GM12872 (cell line): ENCODE results near the gene FAM20A.

Experiments
- TF ChIP-seq, protein P1 (sequence below): IDR thresholded peaks from 3 replicates; pipeline ENCODE4 v1.5.1; 2011; ENCODE audit warnings: low read depth, mild to moderate bottlenecking, low read length, moderate library complexity; ENCODE audit not compliant: insufficient read depth

The FAM20A gene

DNA sequence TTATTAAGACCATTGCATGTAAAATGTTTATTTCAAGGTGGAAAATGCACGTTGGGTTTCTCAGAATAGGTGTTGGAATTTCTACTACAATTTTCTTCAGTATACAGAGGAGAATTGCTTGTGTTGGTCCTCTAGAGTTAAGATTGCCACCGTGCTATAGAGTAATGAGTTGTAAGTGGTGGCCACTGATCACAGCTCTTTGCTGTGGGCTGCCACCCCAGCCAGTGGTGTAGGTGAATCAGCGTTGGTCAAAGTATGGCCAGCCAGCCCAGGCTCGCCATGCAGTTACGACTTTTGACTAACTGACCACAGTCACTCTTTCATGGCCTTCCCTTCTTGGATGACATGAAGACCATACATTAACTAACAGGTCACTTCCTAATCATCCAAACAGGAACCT, 101.6 kb downstream of the FAM20A start:
- TF ChIP-seq, protein P1, sequence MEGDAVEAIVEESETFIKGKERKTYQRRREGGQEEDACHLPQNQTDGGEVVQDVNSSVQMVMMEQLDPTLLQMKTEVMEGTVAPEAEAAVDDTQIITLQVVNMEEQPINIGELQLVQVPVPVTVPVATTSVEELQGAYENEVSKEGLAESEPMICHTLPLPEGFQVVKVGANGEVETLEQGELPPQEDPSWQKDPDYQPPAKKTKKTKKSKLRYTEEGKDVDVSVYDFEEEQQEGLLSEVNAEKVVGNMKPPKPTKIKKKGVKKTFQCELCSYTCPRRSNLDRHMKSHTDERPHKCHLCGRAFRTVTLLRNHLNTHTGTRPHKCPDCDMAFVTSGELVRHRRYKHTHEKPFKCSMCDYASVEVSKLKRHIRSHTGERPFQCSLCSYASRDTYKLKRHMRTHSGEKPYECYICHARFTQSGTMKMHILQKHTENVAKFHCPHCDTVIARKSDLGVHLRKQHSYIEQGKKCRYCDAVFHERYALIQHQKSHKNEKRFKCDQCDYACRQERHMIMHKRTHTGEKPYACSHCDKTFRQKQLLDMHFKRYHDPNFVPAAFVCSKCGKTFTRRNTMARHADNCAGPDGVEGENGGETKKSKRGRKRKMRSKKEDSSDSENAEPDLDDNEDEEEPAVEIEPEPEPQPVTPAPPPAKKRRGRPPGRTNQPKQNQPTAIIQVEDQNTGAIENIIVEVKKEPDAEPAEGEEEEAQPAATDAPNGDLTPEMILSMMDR = no peak

DNA sequence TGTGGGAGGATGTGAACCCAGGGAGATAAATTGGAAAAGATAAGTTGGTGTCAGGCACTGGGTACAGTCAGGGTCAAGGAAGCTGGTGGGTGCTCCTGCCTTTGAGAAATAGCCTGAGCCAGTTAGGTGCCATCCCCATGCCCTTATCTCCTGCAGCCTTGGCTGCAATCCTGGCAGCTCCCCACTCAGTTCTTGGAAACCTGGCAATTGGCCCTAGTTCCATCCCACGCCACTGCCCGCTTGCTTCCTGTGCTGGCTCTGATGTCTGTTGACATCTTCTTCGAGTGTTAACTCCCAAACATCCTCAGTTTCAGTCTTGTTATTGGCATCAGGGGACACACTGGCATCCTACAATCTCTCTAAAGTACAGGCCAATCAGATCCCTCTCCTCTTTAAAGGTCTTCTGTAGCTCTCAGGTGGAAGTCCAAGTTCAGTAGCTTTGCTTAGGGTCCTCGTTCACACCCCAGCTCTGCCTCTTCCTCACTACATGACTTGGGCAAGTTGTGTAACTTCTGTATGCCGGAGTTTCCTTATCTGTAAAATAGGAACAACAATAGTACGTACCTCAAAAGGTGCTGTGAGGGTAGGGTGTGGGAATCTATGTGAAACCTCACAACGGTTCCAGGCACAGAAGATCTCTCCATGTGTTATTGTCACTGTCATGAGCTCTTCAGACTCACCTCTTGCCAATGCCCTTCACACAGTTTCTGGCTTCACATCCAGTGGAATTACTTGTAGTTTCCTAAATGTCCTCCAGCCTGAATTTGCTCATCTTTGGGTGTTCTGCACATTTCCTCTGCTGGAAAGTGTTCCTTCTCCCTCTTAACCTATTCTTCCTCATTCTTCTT, 102.5 kb downstream of the FAM20A start:
- TF ChIP-seq, protein P1 = no peak

DNA sequence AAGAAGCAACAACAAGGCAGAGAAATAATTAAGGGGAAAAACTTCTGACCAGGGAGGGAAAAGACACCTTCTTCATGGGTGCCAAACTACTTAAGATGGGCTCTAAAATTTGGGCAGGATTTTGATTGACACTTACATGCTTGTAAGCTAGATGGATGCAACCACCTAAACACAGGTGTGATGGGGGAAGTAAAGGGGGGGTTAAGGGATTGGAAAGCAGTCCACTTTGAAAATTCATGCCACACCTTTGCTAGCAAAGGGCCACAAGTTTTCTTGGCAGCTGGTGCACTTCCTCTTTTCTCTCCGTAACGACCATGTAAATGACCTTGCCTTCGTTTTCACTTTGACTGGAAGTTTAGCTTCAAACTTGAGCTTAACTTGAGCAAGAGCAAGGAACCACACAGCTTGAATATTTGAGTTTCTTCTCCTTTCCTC, 103.3 kb downstream of the FAM20A start:
- TF ChIP-seq, protein P1 = no peak

DNA sequence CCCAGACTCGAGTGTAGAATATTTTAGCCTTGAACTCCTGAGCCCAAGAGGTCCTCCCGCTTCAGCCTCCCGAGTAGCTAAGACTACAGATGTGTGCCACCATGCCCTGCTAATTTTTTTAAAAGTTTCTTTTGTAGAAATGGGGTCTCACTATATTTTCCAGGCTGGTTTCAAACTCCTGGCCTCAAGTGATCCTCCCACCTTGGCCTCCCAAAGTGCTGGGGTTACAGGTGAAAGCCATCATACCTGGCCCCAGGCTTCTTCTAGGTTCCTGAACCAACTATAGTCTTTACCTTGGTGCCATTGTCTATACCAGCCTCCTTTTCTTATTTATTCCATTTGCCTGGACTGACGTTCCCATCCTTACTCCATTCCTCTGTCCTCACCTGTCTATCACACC, 106.1 kb downstream of the FAM20A start:
- TF ChIP-seq, protein P1 = no peak

DNA sequence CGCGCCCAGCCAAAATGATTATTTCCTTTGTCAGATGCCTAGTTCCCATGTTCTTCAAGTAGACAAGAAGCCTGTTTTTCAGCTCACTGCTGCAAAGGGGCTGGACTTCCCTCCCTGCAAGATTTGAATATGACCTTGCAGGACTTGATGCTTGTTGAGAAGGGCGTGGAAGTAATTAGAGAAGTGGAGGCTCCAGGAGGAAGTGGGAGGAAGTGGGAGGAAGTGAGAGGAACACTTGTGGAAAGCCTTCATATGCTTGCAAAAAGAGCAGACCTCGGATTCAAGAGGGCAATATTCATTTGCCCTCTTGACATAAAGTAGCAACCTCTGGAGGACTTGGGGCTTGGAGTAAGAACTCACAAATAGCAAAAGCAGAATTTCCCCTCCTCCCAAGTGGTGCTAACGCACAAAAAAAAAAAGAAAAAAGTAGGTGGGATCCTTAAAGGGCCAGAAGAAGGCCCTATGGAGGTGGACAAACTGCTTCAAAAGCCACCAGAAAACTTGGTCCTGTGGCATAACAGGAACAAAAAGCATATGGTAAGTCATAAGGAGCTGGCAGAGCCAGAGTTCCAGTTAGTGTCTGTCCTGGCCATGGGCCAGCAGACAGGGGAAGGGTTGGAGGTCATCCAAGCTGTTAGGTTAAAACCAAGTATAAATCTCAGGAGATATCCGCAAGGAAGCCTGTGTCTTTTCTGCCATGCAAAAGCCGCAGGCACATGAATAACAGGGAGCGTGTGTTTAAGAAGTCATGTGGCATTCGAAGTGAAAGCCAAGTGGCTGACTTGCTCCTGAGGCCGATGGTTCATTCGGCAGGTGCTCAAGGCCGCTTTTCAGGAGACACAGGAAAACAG, 109.6 kb downstream of the FAM20A start:
- TF ChIP-seq, protein P1 = no peak

DNA sequence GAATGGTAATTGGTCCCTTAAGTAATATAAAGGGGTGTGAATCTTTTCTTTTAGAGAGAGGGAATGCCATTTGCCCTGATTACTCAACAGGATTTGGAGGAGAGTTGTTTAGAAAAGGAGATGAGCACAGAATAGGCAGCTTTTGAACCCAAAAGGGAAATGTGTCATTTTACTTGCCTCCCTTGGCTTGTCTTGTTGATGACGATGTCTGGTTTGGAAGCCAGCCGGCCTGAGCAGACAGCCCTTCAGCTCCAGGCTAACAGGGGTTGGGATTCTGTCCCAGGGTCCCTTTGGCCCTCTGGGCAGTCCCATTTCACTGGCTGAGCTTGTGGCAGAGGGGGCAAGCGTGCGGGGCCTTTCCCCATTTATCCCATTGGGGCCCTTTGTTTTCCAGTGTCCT, 111.2 kb downstream of the FAM20A start:
- TF ChIP-seq, protein P1 = no peak
